Small intestine (tissue), 7 donors: ENCODE measurements around the gene NISCH. TPM values are rescaled to one million over a fixed set of nuclear protein-coding genes. Genes with fewer than 3 reads are reported as not detected.

Experiments used
- DNase-seq, 2 donors: peaks; one replicate each; pipeline versions ENCODE4 v3.0.0 to v3.0.0-alpha.2; 2013
- FAIRE-seq: peaks from 2 replicates; lab custom pipeline; 2012; peaks lifted over from hg19 to GRCh38; lab: Jason Lieb, UNC
- H3K27ac ChIP-seq, 3 donors: one replicate each; pipeline ENCODE4 v1.5.1; 2013; ENCODE audit warnings: low read length in 2 of 3, mild to moderate bottlenecking in 2 of 3, control low read depth in 1 of 3, inconsistent platforms in 1 of 3, low read depth in 1 of 3, moderate library complexity in 1 of 3
- H3K27me3 ChIP-seq, 3 donors: one replicate each; pipeline ENCODE4 v1.6.1; 2013; ENCODE audit warnings: low read length in 3 of 3, inconsistent platforms in 1 of 3; ENCODE audit not compliant: control insufficient read depth in 3 of 3, insufficient read depth in 3 of 3
- H3K36me3 ChIP-seq, 3 donors: one replicate each; pipeline ENCODE4 v1.6.1; 2013; ENCODE audit warnings: low read length in 3 of 3, inconsistent platforms in 1 of 3, low read depth in 1 of 3, mild to moderate bottlenecking in 1 of 3, moderate library complexity in 1 of 3; ENCODE audit not compliant: control insufficient read depth in 3 of 3, insufficient read depth in 2 of 3
- H3K4me1 ChIP-seq, 3 donors: one replicate each; pipeline ENCODE4 v1.6.1; 2013; ENCODE audit warnings: low read length in 2 of 3, inconsistent platforms in 1 of 3, low read depth in 1 of 3, mild to moderate bottlenecking in 1 of 3, moderate library complexity in 1 of 3; ENCODE audit not compliant: control insufficient read depth in 3 of 3, insufficient read depth in 2 of 3
- H3K4me3 ChIP-seq, 3 donors: one replicate each; pipeline ENCODE4 v1.5.1; 2013; ENCODE audit warnings: low read length in 3 of 3, control low read depth in 1 of 3, inconsistent platforms in 1 of 3, low read depth in 1 of 3, mild to moderate bottlenecking in 1 of 3, moderate library complexity in 1 of 3
- H3K9me3 ChIP-seq, 2 donors: one replicate each; pipeline ENCODE4 v1.6.1; 2013; ENCODE audit warnings: low read depth in 1 of 2, low read length in 1 of 2; ENCODE audit not compliant: control insufficient read depth in 2 of 2, insufficient read depth in 1 of 2
- WGBS, 3 donors: extraction: QIAGEN DNeasy Blood & Tissue Kit; methylation state at CpG; one replicate each; pipeline ENCODE4 v1.1.7; 2013; 5-methylcytosine and 5-hydroxymethylcytosine counted together
- polyA plus RNA-seq, 4 donors: library from polyadenylated mRNA; stranded (reverse) in 3 of 4; unstranded in 1 of 4; fragments of 200-250 nt in 3 of 4; fragments of 120-200 nt in 1 of 4; gene quantifications; one replicate each; pipeline versions ENCODE4 v1.2.1 to v1.2.3, GENCODE V29; 2013
- donor health status: healthy with polysubstance abuse.
- donor health status: control.
- donor health status: control.
- donor health status: Bipolar disorder and iron deficiency.
- donor health status: healthy.

NISCH gene
- polyA plus RNA-seq, 4 donors = 25.9 to 78.1 (median 27.9) TPM

- 64 to 78% (median 76%) methylated on average over 56 to 57 of the region's 57 CpGs for WGBS, 3 donors
- peak overlapping the region in 2 of 3 donors; percentile 58 to 63 for H3K4me3 ChIP-seq
- H3K9me3 ChIP-seq = no peaks in the 10 kb centered on the region
- DNase-seq (no peak), FAIRE-seq (no peak)
- H3K27ac ChIP-seq = peak overlapping the region in 1 of 3 donors; percentile 54
- H3K4me1 ChIP-seq = peaks cover 5 to 21% (median 13%) of the 10 kb centered on the region in 3 donors
- peaks cover 0 to 15% (median 0%) of the 10 kb centered on the region in 3 donors for H3K36me3 ChIP-seq
- no peaks in the 10 kb centered on the region for H3K27me3 ChIP-seq
Observed at GRCh38 chr3:52534281-52535183, 79.1 kb downstream of the NISCH start.

GRCh38 chr3:52535411-52536111 lies 80.2 kb downstream of the NISCH start:
- WGBS, 3 donors = 82 to 88% (median 88%) methylated on average over 19 of the region's 19 CpGs
- Histone ChIP-seq H3K9me3 (no peaks in the 10 kb centered on the region), H3K4me3 (peak overlapping the region in 1 of 3 donors; percentile 37), H3K27ac (no peak overlapping the region), H3K4me1 (peaks cover 5 to 21% (median 13%) of the 10 kb centered on the region in 3 donors), H3K36me3 (peaks cover 0 to 14% (median 0%) of the 10 kb centered on the region in 3 donors), H3K27me3 (no peaks in the 10 kb centered on the region)
- DNase-seq = no peak
- FAIRE-seq = no peak

GRCh38 chr3:52536112-52536368 lies 80.6 kb downstream of the NISCH start:
- H3K4me1 ChIP-seq = peaks cover 5 to 21% (median 13%) of the 10 kb centered on the region in 3 donors
- no peak overlapping the region for H3K27ac ChIP-seq
- no peaks in the 10 kb centered on the region for H3K27me3 ChIP-seq
- peak overlapping the region in 1 of 3 donors; percentile 37 for H3K4me3 ChIP-seq
- 3 to 14% (median 12%) methylated on average over 9 of the region's 9 CpGs for WGBS, 3 donors
- FAIRE-seq (no peak), DNase-seq (no peak)
- H3K36me3 ChIP-seq = peaks cover 0 to 10% (median 0%) of the 10 kb centered on the region in 3 donors
- H3K9me3 ChIP-seq = no peaks in the 10 kb centered on the region

GRCh38 chr3:52536369-52537164 lies 81.2 kb downstream of the NISCH start, which contains the start of gene UQCC5:
Gene UQCC5, plus strand, starts transcription at chr3:52536605. Its CDS starts 151 bp downstream, at chr3:52536756.
- Histone ChIP-seq H3K27me3 (no peaks in the 10 kb centered on the region), H3K27ac (peak within 1 kb of the TSS; percentile 64 to 87 (median 83)), H3K4me3 (peak within 1 kb of the TSS; percentile 49 to 88 (median 68)), H3K4me1 (peaks cover 5 to 21% (median 13%) of the 10 kb centered on the region in 3 donors), H3K9me3 (no peaks in the 10 kb centered on the region), H3K36me3 (peaks cover 0 to 8% (median 0%) of the 10 kb centered on the region in 3 donors)
- no peak for FAIRE-seq
- 0% methylated on average over 57 to 65 of the region's 65 CpGs for WGBS, 3 donors
- DNase-seq = peak; percentile 99

GRCh38 chr3:52537165-52537620 lies 81.8 kb downstream of the NISCH start:
- FAIRE-seq = no peak
- no peaks in the 10 kb centered on the region for H3K27me3 ChIP-seq
- DNase-seq = no peak
- H3K4me3 ChIP-seq = peak overlapping the region; percentile 49 to 88 (median 68)
- H3K36me3 ChIP-seq = peaks cover 0 to 6% (median 0%) of the 10 kb centered on the region in 3 donors
- no peaks in the 10 kb centered on the region for H3K9me3 ChIP-seq
- peaks cover 5 to 20% (median 13%) of the 10 kb centered on the region in 3 donors for H3K4me1 ChIP-seq
- peak overlapping the region; percentile 64 to 87 (median 83) for H3K27ac ChIP-seq
- 1 to 4% (median 2%) methylated on average over 6 of the region's 6 CpGs for WGBS, 3 donors

- Histone ChIP-seq H3K9me3 (no peaks in the 10 kb centered on the region), H3K4me3 (peak overlapping the region in 2 of 3 donors; percentile 68 to 88), H3K27me3 (no peaks in the 10 kb centered on the region), H3K4me1 (peaks cover 5 to 13% (median 13%) of the 10 kb centered on the region in 3 donors), H3K36me3 (peaks cover 0 to 6% (median 0%) of the 10 kb centered on the region in 3 donors), H3K27ac (peak overlapping the region in 2 of 3 donors; percentile 21 to 87)
- no peak for DNase-seq
- no peak for FAIRE-seq
- WGBS, 3 donors = 67 to 77% (median 74%) methylated on average over 7 of the region's 7 CpGs
Observed at GRCh38 chr3:52537726-52538421, 82.5 kb downstream of the NISCH start.

GRCh38 chr3:52539010-52539653 lies 83.7 kb downstream of the NISCH start:
- no peaks in the 10 kb centered on the region for H3K9me3 ChIP-seq
- 83 to 92% (median 89%) methylated on average over 5 of the region's 5 CpGs for WGBS, 3 donors
- DNase-seq = no peak
- H3K36me3 ChIP-seq = peaks cover 0 to 10% (median 0%) of the 10 kb centered on the region in 3 donors
- no peak overlapping the region for H3K27ac ChIP-seq
- H3K4me3 ChIP-seq = no peak overlapping the region
- H3K27me3 ChIP-seq = no peaks in the 10 kb centered on the region
- no peak for FAIRE-seq
- peaks cover 5 to 13% (median 13%) of the 10 kb centered on the region in 3 donors for H3K4me1 ChIP-seq
